ENCODE data around the gene OR6C2. TPM values are rescaled to one million over a fixed set of nuclear protein-coding genes. Genes with fewer than 3 reads are reported as not detected.

OR6C2 gene
- not detected in 2 replicates for total RNA-seq

DNA sequence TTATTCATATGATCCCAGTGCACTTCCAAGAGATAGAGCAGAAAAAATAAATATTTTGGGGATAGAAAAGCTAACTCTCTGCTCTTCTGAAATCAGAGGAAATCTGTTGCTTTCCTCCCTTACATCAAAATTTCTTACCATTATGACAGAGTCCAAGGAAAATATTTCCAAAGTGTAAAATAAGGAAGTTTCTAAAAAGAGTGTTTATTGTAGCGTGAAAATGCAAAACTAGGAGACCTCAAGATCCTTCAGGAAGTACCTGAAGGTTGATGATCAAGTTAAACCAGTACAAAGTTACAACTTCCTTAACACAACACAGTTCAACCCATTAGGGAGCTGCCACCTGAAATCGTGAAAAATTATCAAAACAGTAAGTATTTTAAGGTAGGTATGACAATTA lies at the start of gene OR6C2:
Gene OR6C2 (plus strand): TSS at position 301 of the 400 bp plus-strand sequence. CDS start 8,138 bp downstream, outside the sequence.

GRCh38 chr12:55400229-55400628 lies 43.6 kb upstream of the OR6C2 start, which contains the start of gene OR6C65:
TSS of gene OR6C65 (plus strand) at chr12:55400529. CDS start at chr12:55400529, 0 bp downstream.

GRCh38 chr12:55425954-55426353 lies 17.9 kb upstream of the OR6C2 start, which contains the start of gene OR6C76:
TSS of gene OR6C76 (plus strand) at chr12:55426254. CDS start at chr12:55426254, 0 bp downstream.

GRCh38 chr12:55470088-55470829 lies 26.4 kb downstream of the OR6C2 start, which contains the start of gene OR6C70:
TSS of gene OR6C70 (minus strand) at chr12:55470138. CDS start at chr12:55470138, 0 bp downstream.

DNA sequence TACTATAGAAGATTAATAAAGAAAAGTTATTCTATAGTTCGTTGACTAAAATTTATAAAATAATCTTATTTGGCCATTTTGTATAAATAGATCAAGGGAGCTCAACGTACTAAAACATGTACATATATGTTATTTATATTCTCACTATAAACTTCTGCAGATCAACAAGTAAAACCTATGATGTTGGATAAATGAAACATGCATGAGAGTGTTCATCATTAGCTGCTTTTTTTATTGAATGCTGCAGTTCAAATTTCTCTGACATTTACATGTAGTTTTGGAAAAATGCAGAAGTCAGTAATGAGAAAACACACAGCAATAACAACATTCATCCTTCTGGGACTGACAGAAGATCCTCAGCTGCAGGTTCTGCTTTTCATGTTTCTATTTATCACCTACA lies 48.2 kb downstream of the OR6C2 start, which contains the start of gene OR6C68:
Gene OR6C68 (plus strand): TSS at position 301 of the 400 bp plus-strand sequence. CDS start 0 bp downstream, at position 301.

Other genes starting within 250 kb of the OR6C2 start
- not detected in 2 replicates for gene OR10A7, start 223.1 kb upstream of the OR6C2 start, total RNA-seq
- gene OR6C74, start 199.5 kb upstream of the OR6C2 start, total RNA-seq: not detected in 2 replicates
- not detected in 2 replicates for gene OR6C6, start 147.5 kb upstream of the OR6C2 start, total RNA-seq
- gene OR6C1, start 129.7 kb upstream of the OR6C2 start, total RNA-seq: not detected in 2 replicates
- gene OR6C3, start 113.3 kb upstream of the OR6C2 start, total RNA-seq: not detected in 2 replicates
- not detected in 2 replicates for gene OR6C75, start 81.1 kb upstream of the OR6C2 start, total RNA-seq
- not detected in 2 replicates for gene OR6C65, start 43.5 kb upstream of the OR6C2 start, total RNA-seq
- not detected in 2 replicates for gene OR6C76, start 17.8 kb upstream of the OR6C2 start, total RNA-seq
- not detected in 2 replicates for gene OR6C70, start 26.1 kb downstream of the OR6C2 start, total RNA-seq
- not detected in 2 replicates for gene OR6C68, start 48.3 kb downstream of the OR6C2 start, total RNA-seq
- not detected in 2 replicates for gene OR6C4, start 105.5 kb downstream of the OR6C2 start, total RNA-seq
- not detected in 2 replicates for gene OR2AP1, start 128.4 kb downstream of the OR6C2 start, total RNA-seq
- gene OR10P1, start 192.8 kb downstream of the OR6C2 start, total RNA-seq: not detected in 2 replicates

Data from subcutaneous preadipocyte (primary cell).